HG02885 (cell line): Measurements from ENCODE around the gene KCNH1.
"Not testable (repeated sequence)": the region's sequence is repeated elsewhere in the genome, so short reads cannot be mapped to it uniquely, and the experiment has no call there.

ENCODE experiments used
- ATAC-seq: cut with Tn5 transposase; IDR thresholded peaks from one replicate; pipeline ENCODE4 v1.9.1; 2021; ENCODE audit warnings: mild to moderate bottlenecking; ENCODE audit not compliant: unreplicated experiment, poor library complexity

KCNH1 gene

GRCh38 chr1:211014275-211014674 lies 119.7 kb downstream of the KCNH1 start:
- no peak for ATAC-seq

- ATAC-seq: no peak
Measured at GRCh38 chr1:211013346-211014240, 120.4 kb downstream of the KCNH1 start.

- ATAC-seq: not testable (repeated sequence)
Measured at GRCh38 chr1:211011128-211011527, 122.8 kb downstream of the KCNH1 start.

- no peak for ATAC-seq
Measured at GRCh38 chr1:211009944-211010343, 124.0 kb downstream of the KCNH1 start.

GRCh38 chr1:211007830-211008229 lies 126.1 kb downstream of the KCNH1 start:
- ATAC-seq: no peak

DNA sequence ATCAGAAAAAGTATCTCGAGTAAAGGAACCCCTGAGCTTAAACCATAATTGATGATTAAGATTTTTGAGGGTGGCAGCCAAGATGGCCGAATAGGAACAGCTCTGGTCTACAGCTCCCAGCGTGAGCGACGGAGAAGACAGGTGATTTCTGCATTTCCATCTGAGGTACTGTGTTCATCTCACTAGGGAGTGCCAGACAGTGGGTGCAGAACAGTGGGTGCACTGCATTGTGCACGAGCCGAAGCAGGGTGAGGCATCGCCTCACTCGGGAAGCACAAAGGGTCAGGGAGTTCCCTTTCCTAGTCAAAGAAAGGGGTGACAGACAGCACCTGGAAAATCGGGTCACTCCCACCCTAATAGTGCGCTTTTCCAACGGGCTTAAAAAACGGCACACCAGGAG lies 138.0 kb downstream of the KCNH1 start:
- not testable (repeated sequence) for ATAC-seq

DNA sequence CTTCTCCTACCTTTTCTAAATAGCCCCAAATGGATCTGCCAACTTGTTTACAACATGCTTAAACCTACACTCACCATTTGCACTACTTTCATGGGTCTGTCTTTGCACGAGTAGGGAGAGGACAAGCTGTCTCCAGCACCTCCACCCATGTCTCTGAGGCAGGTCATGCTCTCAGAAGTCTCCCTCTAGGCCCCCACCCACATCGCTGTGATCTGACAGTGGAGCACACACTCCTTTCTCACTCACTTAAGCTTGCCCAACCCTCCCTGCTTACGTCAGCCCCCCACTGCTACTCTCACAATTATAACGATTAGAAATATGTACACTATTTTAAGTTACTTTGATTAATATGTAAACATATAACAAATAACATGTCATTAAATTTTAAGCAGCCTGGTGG lies 141.1 kb downstream of the KCNH1 start:
- ATAC-seq: no peak

- no peak for ATAC-seq
Measured at GRCh38 chr1:210989905-210990304, 144.0 kb downstream of the KCNH1 start.

DNA sequence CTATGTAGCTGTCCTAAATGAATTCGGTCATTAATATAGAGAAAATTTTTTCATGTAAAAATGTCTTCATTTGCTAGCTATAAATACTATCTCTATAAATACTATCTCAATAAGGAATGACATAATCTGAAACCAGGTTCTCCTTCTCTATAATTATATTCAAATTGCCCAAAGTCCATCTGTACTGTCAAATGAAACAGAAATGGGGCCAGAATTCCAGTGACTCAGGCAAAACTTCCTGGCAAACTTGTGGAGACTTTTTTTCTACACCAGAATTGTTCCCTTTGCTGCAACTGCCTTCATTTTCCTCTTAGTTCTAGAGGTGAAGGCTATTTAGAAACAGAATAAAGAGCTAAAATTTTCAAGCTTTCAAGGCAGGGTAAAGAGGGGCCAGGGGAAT lies 152.5 kb downstream of the KCNH1 start:
- ATAC-seq: no peak

DNA sequence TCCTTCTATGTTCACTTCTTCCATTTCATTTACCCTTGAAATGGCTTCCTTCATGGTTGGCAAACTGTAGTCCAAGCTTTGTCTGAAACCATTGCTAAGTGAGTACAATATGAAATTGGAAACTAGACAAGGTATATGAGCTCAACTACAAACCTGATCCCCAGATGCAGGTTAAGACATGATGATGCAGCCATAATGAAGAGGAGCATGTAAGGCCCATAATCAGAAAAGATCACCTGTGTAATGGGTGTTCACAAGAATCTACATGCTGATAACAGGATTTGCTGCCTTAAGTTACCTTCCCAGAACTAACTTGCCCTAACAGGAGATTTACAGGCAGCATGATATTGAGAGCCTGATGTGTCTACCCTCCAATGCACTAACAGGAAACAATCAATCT lies 153.9 kb downstream of the KCNH1 start:
- ATAC-seq: no peak

GRCh38 chr1:210978974-210979354 lies 155.0 kb downstream of the KCNH1 start:
- ATAC-seq: no peak

- no peak for ATAC-seq
Measured at GRCh38 chr1:210978316-210978973, 155.5 kb downstream of the KCNH1 start.

DNA sequence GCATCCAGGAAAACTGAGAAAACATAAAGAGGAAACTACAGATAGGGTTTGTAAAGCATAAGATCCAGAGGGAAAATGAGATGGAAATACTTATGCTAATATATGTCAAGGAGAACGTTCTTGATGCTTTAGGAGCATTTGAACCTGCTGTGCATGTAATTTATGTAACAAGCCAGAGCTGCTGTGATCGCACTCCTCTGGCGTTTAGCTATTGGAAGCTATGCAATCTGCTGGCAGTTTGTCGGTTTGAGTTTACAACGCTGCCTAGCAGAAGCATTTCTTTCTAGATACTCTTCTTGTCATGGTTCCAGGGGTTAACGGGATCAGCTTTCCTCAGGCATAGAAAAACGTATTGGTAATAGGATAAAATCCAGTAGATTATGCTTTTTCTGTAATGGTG lies 182.7 kb downstream of the KCNH1 start:
- ATAC-seq: no peak

DNA sequence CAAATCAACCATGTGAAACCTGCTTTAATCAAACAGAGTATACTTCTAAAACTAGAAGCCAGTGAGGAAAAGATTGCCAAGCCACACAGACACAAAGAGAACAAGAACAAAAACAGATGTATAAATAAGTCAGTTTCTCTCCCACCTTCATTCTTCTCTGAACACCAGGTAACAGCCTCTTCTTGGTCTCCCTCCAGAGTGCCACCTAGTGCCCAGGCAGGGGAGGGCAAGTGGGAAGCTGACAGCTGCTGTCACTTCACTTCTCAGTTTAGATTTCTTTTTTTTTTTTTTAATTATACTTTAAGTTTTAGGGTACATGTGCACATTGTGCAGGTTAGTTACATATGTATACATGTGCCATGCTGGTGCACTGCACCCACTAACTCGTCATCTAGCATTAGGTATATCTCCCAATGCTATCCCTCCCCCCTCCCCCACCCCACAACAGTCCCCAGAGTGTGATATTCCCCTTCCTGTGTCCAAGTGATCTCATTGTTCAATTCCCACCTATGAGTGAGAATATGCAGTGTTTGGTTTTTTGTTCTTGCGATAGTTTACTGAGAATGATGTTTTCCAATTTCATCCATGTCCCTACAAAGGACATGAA lies 183.9 kb downstream of the KCNH1 start:
- ATAC-seq: peak; percentile 68

DNA sequence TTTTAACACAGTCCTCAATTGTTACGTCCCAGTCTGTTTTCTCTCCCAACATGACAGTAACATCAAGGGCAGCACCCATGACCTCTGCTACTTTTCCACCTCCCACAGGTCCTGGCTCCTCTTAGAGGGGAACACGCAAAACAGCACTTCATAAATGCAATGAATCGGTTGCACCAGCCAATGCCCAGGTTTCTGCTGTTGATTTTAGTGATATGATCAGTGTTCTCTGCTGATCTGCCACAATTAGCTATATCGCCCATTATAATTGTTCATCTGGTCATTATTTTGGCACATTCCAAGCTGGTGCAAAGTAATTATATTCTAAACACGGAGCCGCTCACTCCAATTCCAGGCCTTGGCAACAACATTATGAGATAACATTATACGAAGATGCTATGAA lies 184.5 kb downstream of the KCNH1 start:
- no peak for ATAC-seq

DNA sequence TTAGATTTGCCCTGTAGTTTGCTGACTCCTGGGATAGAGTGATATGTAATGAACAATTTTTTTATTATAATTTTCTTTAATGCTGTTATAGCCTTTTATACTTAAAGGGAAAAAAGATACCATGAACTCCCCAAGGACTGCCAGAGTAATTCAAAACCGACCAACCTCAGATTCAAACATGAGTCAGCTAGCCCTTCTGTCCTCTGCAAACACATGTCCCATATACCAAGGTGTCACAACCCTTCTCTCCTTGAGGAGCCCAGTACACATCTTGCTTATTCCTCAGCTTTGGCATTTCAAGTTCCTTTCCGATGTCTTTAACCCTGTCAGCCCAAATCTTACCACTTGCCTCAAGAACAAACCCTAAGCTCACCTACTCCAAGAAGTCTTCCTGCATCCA lies 184.9 kb downstream of the KCNH1 start:
- ATAC-seq: no peak

DNA sequence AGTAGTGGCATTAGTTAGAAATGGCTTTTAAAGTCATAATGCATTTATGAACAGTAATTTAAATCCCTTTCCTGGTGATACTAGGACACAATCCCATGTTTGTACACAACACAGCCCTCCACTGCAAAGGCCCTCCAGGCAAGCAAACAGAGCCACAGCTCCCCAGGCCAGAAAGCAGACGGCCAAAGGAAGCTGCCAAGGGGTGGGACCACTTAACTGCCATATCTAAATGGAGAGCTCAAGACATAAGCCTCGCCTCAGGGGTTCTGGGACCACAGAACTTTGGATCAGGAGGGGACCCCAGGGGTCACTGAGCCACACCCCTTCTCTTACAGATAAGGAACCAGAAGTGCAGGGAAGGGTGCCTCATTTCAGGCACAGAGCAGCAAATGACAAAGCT lies 189.7 kb downstream of the KCNH1 start:
- no peak for ATAC-seq

DNA sequence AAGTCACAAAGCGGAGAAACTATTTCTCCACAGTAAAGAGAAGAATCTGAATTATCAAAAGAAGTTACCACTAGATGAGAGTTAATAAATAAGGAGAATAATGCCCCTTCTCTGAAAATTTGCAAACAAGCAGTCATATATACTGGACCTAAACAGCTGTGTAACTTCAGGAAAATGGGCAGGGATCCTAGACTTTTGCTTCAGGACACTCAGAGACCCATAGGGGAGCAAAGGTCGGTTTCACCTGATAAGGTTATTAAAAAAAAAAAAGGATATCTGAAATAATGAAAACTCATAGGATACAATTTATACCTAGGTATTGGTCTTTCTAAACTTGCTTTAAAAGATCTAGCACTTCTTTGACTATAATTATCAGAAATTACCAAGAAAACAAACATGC lies 191.4 kb downstream of the KCNH1 start:
- ATAC-seq: no peak

- no peak for ATAC-seq
Measured at GRCh38 chr1:210940081-210940617, 193.8 kb downstream of the KCNH1 start.

GRCh38 chr1:210938416-210938925 lies 195.5 kb downstream of the KCNH1 start:
- no peak for ATAC-seq

DNA sequence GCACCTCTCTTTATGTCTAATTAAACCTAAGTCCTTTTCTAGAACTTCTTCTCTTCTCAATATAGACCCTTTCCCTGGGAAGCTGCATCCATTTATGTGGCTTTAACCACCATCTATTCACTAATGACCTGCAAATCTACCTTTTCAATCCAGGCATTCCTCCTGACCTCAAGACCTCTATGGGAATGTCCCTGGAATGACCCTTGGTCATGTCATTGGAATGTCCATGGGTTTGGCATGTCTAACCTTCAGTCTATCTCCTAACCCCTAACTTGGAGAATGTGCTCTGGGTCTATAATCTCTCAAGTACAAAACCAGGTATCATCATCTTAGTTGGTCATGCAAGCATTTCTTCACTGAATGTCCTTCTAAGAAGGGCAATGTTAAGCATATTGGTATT lies 196.1 kb downstream of the KCNH1 start:
- no peak for ATAC-seq
